Panc1 (cell line): ENCODE measurements around the gene MAST4. TPM values are rescaled to one million over a fixed set of nuclear protein-coding genes. Genes with fewer than 3 reads are reported as not detected.

ENCODE experiments used
- ATAC-seq: fragments of 200-7000 bp; cut with Tn5 transposase; 2 replicates; pipeline ENCODE4 v1.9.1; 2020; ENCODE audit warnings: mild to moderate bottlenecking, moderate library complexity
- BruUV-seq: library from RNA; stranded (reverse); fragments of 400-500 nt; replicated peaks from 2 replicates; lab custom pipeline; 2021; lab: Mats Ljungman, UMichigan
- CTCF ChIA-PET: fragments of 300-600 bp; sonication (Branson Sonifier 250); formaldehyde crosslinking; loops from one replicate; lab custom pipeline; 2022; ENCODE audit warnings: antibody characterized with exemption; lab: Charles Lee
- POLR2A ChIA-PET: fragments of 300-600 bp; sonication (Branson Sonifier 250); formaldehyde crosslinking; loops from one replicate; lab custom pipeline; 2022; ENCODE audit warnings: antibody characterized with exemption; lab: Charles Lee
- DNase-seq: peaks from one replicate; pipeline ENCODE4 v3.0.0-alpha.2; 2010; ENCODE audit warnings: low read depth, low spot score
- H3K27ac ChIP-seq: 2 replicates; pipeline ENCODE4 v1.5.1; 2011; ENCODE audit warnings: mild to moderate bottlenecking, low read length, inconsistent platforms
- H3K27me3 ChIP-seq: fragments of 200-500 bp; sonication (Bioruptor generic); 2 replicates; pipeline ENCODE4 v1.6.0; 2014; ENCODE audit warnings: low read length, inconsistent platforms; ENCODE audit not compliant: control insufficient read depth, insufficient read depth
- H3K36me3 ChIP-seq: fragments of 200-500 bp; sonication (Bioruptor generic); 2 replicates; pipeline ENCODE4 v1.5.1; 2014; ENCODE audit warnings: inconsistent platforms, mild to moderate bottlenecking, low read length, moderate library complexity; ENCODE audit not compliant: control insufficient read depth, insufficient read depth
- H3K4me1 ChIP-seq: 2 replicates; pipeline ENCODE4 v1.5.1; 2011; ENCODE audit warnings: inconsistent platforms, mild to moderate bottlenecking, low read length, moderate library complexity; ENCODE audit not compliant: control insufficient read depth, insufficient read depth
- H3K4me3 ChIP-seq, 2 experiments: 2 replicates each; pipeline ENCODE4 v1.5.1; 2011 to 2012; ENCODE audit warnings: low read depth in 2 of 2, low read length in 2 of 2, mild to moderate bottlenecking in 2 of 2, inconsistent platforms in 1 of 2, moderate library complexity in 1 of 2
- H3K9me3 ChIP-seq: fragments of 200-500 bp; sonication (Bioruptor generic); 2 replicates; pipeline ENCODE4 v1.5.1; 2014; ENCODE audit warnings: low read depth, mild to moderate bottlenecking, inconsistent platforms, low read length, moderate library complexity; ENCODE audit not compliant: control insufficient read depth, insufficient read depth
- CTCF ChIP-seq: fragments of 450-650 bp; IDR thresholded peaks from 2 replicates; pipeline ENCODE4 v1.5.1; 2017; ENCODE audit warnings: mild to moderate bottlenecking
- POLR2AphosphoS5 ChIP-seq: IDR thresholded peaks from 2 replicates; pipeline ENCODE4 v1.6.1; 2012; ENCODE audit warnings: mild to moderate bottlenecking, low read depth, low read length, moderate library complexity
- REST ChIP-seq, 2 experiments: IDR thresholded peaks; 2 replicates each; pipeline ENCODE4 v1.6.1; 2011 to 2012; ENCODE audit warnings: low read depth in 2 of 2, control low read depth in 1 of 2, low read length in 1 of 2, mild to moderate bottlenecking in 1 of 2, moderate library complexity in 1 of 2; ENCODE audit not compliant: insufficient read depth in 1 of 2
- SIN3A ChIP-seq: IDR thresholded peaks from 2 replicates; pipeline ENCODE4 v1.6.1; 2012; ENCODE audit warnings: low read depth, mild to moderate bottlenecking, low read length, moderate library complexity, borderline replicate concordance; ENCODE audit not compliant: insufficient read depth
- TCF7L2 ChIP-seq: IDR thresholded peaks from 2 replicates; pipeline ENCODE4 v1.6.1; 2011; ENCODE audit warnings: mild to moderate bottlenecking, low read depth, low read length, inconsistent platforms
- in situ Hi-C: cut with HindIII; loops from 2 replicates; pipeline ENCODE4 v1.10.0; 2016; ENCODE audit warnings: low sequenced_read_pairs, low pct_unique_long_range_greater_than_20kb
- intact Hi-C: fragments of 100-400 bp; cut with micrococcal nuclease; formaldehyde crosslinking; loops from one replicate; pipeline ENCODE4 v1.10.0; 2022; ENCODE audit not compliant: unreplicated experiment
- total RNA-seq: library from RNA; stranded (reverse); gene quantifications from one replicate; pipeline ENCODE4 v1.2.1, GENCODE V29; 2021; ENCODE audit not compliant: unreplicated experiment

Gene MAST4
- total RNA-seq, 1 experiment from 2014 or later, result 1.8 TPM

- H3K27me3 ChIP-seq, result no peaks in the 10 kb centered on the region
- CTCF ChIA-PET, result no interaction called here
- no peaks in the 10 kb centered on the region for H3K4me1 ChIP-seq
- intact Hi-C loops, result no loop called here
- POLR2A ChIA-PET, result no interaction called here
- H3K36me3 ChIP-seq, result no peaks in the 10 kb centered on the region
- H3K9me3 ChIP-seq, result no peaks in the 10 kb centered on the region
- in situ Hi-C loops, result no loop called here
- TF ChIP-seq TCF7L2 (no peak), SIN3A (no peak), POLR2AphosphoS5 (no peak), REST (IDR thresholded peaks at IDR 0.05; ENCODE audit: insufficient read depth in 1 of 2, low read depth in 2 of 2, low read length in 1 of 2) (no peak), CTCF (no peak)
- DNase-seq (no peak), ATAC-seq (no peak)
- no peak overlapping the region for H3K4me3 ChIP-seq
- no peak overlapping the region for H3K27ac ChIP-seq
- BruUV-seq, result no TSS peak
Measured at GRCh38 chr5:67047616-67048015, 451.4 kb downstream of the MAST4 start.

GRCh38 chr5:67050125-67050524, 453.9 kb downstream of the MAST4 start:
- no peaks in the 10 kb centered on the region for H3K9me3 ChIP-seq
- no peak for ATAC-seq
- CTCF ChIA-PET, result no interaction called here
- H3K27ac ChIP-seq, result no peak overlapping the region
- POLR2A ChIA-PET, result no interaction called here
- no peak for TF ChIP-seq CTCF
- no peak for TF ChIP-seq REST (IDR thresholded peaks at IDR 0.05; ENCODE audit: insufficient read depth in 1 of 2, low read depth in 2 of 2, low read length in 1 of 2)
- no peaks in the 10 kb centered on the region for H3K4me1 ChIP-seq
- intact Hi-C loops, result no loop called here
- no peak overlapping the region for H3K4me3 ChIP-seq
- BruUV-seq, result no TSS peak
- DNase-seq, result no peak
- no peaks in the 10 kb centered on the region for H3K27me3 ChIP-seq
- in situ Hi-C loops, result no loop called here
- H3K36me3 ChIP-seq, result no peaks in the 10 kb centered on the region
